H1 (cell line): ENCODE measurements around the gene LRRC3B. TPM values are rescaled to one million over a fixed set of nuclear protein-coding genes. Genes with fewer than 3 reads are reported as not detected.

Source experiments
- CTCF ChIA-PET: fragments of 300-600 bp; sonication (Branson Sonifier 250); formaldehyde crosslinking; loops from one replicate; lab custom pipeline; 2021; ENCODE audit not compliant: partially characterized antibody; lab: Charles Lee
- POLR2A ChIA-PET: fragments of 300-600 bp; sonication (Branson Sonifier 250); formaldehyde crosslinking; loops from one replicate; lab custom pipeline; 2021; ENCODE audit warnings: inconsistent platforms; ENCODE audit not compliant: partially characterized antibody; lab: Charles Lee
- DNase-seq, 2 experiments: peaks; one replicate each; pipeline versions ENCODE4 v3.0.0 to v3.0.0-alpha.2; 2010 to 2022; ENCODE audit warnings: low spot score in 2 of 2, low read depth in 1 of 2, mixed read lengths in 1 of 2
- FAIRE-seq: peaks from 2 replicates; lab custom pipeline; 2011; peaks lifted over from hg19 to GRCh38; lab: Jason Lieb, UNC
- H2AFZ ChIP-seq: 2 replicates; pipeline ENCODE4 v1.8.1; 2012; ENCODE audit warnings: low read length, inconsistent platforms
- H2AK5ac ChIP-seq: 2 replicates; pipeline ENCODE4 v1.6.1; 2013; ENCODE audit warnings: low read depth, low read length
- H2BK120ac ChIP-seq: replicated peaks from 2 replicates; pipeline ENCODE3; 2013; ENCODE audit warnings: low read depth, low read length, inconsistent platforms
- H2BK12ac ChIP-seq: 2 replicates; pipeline ENCODE4 v1.6.1; 2013; ENCODE audit warnings: low read depth, low read length
- H2BK15ac ChIP-seq: 2 replicates; pipeline ENCODE4 v1.6.1; 2013; ENCODE audit warnings: low read length
- H2BK20ac ChIP-seq: 2 replicates; pipeline ENCODE4 v1.6.1; 2013; ENCODE audit warnings: low read length
- H2BK5ac ChIP-seq: 2 replicates; pipeline ENCODE4 v1.6.1; 2013; ENCODE audit warnings: low read depth, low read length
- H3K14ac ChIP-seq: 2 replicates; pipeline ENCODE4 v1.6.1; 2013; ENCODE audit warnings: inconsistent platforms; ENCODE audit not compliant: insufficient read length
- H3K18ac ChIP-seq: 2 replicates; pipeline ENCODE4 v1.6.1; 2013; ENCODE audit warnings: low read length; ENCODE audit errors: extremely low read depth
- H3K23ac ChIP-seq: 2 replicates; pipeline ENCODE4 v1.6.1; 2013; ENCODE audit warnings: inconsistent platforms; ENCODE audit not compliant: insufficient read length
- H3K23me2 ChIP-seq: 2 replicates; pipeline ENCODE4 v1.6.1; 2013; ENCODE audit warnings: low read depth, low read length
- H3K27ac ChIP-seq: 2 replicates; pipeline ENCODE4 v1.6.1; 2011; ENCODE audit warnings: low read depth, low read length, inconsistent platforms
- H3K27me3 ChIP-seq, 4 experiments: replicated peaks in 1 of 4; 1 replicate in 1 of 4; 2 replicates in 3 of 4; pipeline versions ENCODE4 v1.6.1 to v1.8.1; 2011 to 2013; ENCODE audit warnings: low read length in 3 of 4, mild to moderate bottlenecking in 3 of 4, inconsistent platforms in 2 of 4, mixed read lengths in 2 of 4, moderate library complexity in 1 of 4; ENCODE audit not compliant: control insufficient read depth in 3 of 4, insufficient read depth in 3 of 4; ENCODE audit errors: extremely low read depth in 1 of 4
- H3K36me3 ChIP-seq, 4 experiments: 2 replicates each; pipeline versions ENCODE4 v1.6.1 to v1.8.1; 2011 to 2013; ENCODE audit warnings: mild to moderate bottlenecking in 4 of 4, low read length in 3 of 4, moderate library complexity in 2 of 4, control low read depth in 1 of 4, inconsistent platforms in 1 of 4; ENCODE audit not compliant: insufficient read depth in 4 of 4, control insufficient read depth in 2 of 4
- H3K4ac ChIP-seq: replicated peaks from 2 replicates; pipeline ENCODE3; 2013; ENCODE audit warnings: low read length, low read depth, mixed read lengths, inconsistent platforms; ENCODE audit not compliant: insufficient read length
- H3K4me1 ChIP-seq, 4 experiments: replicated peaks in 1 of 4; 1 replicate in 1 of 4; 2 replicates in 3 of 4; pipeline versions ENCODE4 v1.6.1 to v1.8.1; 2011 to 2013; ENCODE audit warnings: low read length in 3 of 4, inconsistent platforms in 2 of 4, mixed read lengths in 1 of 4; ENCODE audit not compliant: insufficient read depth in 4 of 4, control insufficient read depth in 3 of 4
- H3K4me2 ChIP-seq, 2 experiments: 2 replicates each; pipeline versions ENCODE4 v1.6.1 to v1.8.1; 2011 to 2013; ENCODE audit warnings: low read depth in 2 of 2, low read length in 2 of 2, control low read depth in 1 of 2, inconsistent platforms in 1 of 2, mild to moderate bottlenecking in 1 of 2; ENCODE audit not compliant: insufficient read depth in 1 of 2
- H3K4me3 ChIP-seq, 4 experiments: fragments of 200-600, 300-600 bp in 1 of 4; sonication (generic), shearing (Covaris generic), sonication (Bioruptor Twin) in 1 of 4; 2 replicates each; pipeline versions ENCODE4 v1.5.1 to v1.8.1; 2011 to 2016; ENCODE audit warnings: low read length in 4 of 4, low read depth in 3 of 4, control low read depth in 2 of 4, inconsistent platforms in 2 of 4, mild to moderate bottlenecking in 2 of 4, mixed read lengths in 1 of 4, moderate library complexity in 1 of 4; ENCODE audit not compliant: insufficient read depth in 2 of 4; ENCODE audit errors: extremely low read depth in 1 of 4
- H3K56ac ChIP-seq: replicated peaks from 2 replicates; pipeline ENCODE3; 2013; ENCODE audit warnings: low read depth, mild to moderate bottlenecking, mixed read lengths, low read length, inconsistent platforms; ENCODE audit not compliant: insufficient read length
- H3K79me1 ChIP-seq: 2 replicates; pipeline ENCODE4 v1.6.1; 2013; ENCODE audit warnings: low read depth, low read length, control low read depth
- H3K79me2 ChIP-seq, 2 experiments: 2 replicates each; pipeline versions ENCODE4 v1.6.1 to v1.8.1; 2012 to 2013; ENCODE audit warnings: low read length in 2 of 2, mild to moderate bottlenecking in 2 of 2, inconsistent platforms in 1 of 2; ENCODE audit not compliant: insufficient read depth in 2 of 2, control insufficient read depth in 1 of 2
- H3K9ac ChIP-seq, 4 experiments: replicated peaks in 1 of 4; 1 replicate in 1 of 4; 2 replicates in 3 of 4; pipeline versions ENCODE4 v1.6.1 to v1.8.1; 2011 to 2013; ENCODE audit warnings: low read depth in 3 of 4, low read length in 3 of 4, control low read depth in 2 of 4, mild to moderate bottlenecking in 2 of 4, moderate library complexity in 2 of 4, inconsistent platforms in 1 of 4; ENCODE audit errors: extremely low read depth in 1 of 4
- H3K9me3 ChIP-seq, 2 experiments: 2 replicates each; pipeline versions ENCODE4 v1.6.1 to v1.8.1; 2012 to 2013; ENCODE audit warnings: mild to moderate bottlenecking in 2 of 2, moderate library complexity in 2 of 2, control low read depth in 1 of 2, inconsistent platforms in 1 of 2, low read depth in 1 of 2, low read length in 1 of 2, mixed read lengths in 1 of 2; ENCODE audit not compliant: insufficient read depth in 2 of 2
- H4K20me1 ChIP-seq, 2 experiments: replicated peaks in 1 of 2; 2 replicates each; pipeline versions ENCODE3 to v1.8.1; 2011 to 2013; ENCODE audit warnings: inconsistent platforms in 2 of 2, low read length in 2 of 2, mild to moderate bottlenecking in 1 of 2; ENCODE audit not compliant: insufficient read depth in 2 of 2, control insufficient read depth in 1 of 2
- H4K5ac ChIP-seq: 2 replicates; pipeline ENCODE4 v1.6.1; 2013; ENCODE audit warnings: low read length, low read depth, mixed read lengths, inconsistent platforms; ENCODE audit not compliant: insufficient read length
- H4K8ac ChIP-seq: 2 replicates; pipeline ENCODE4 v1.8.0; 2013; ENCODE audit warnings: mild to moderate bottlenecking, moderate library complexity, low read length, inconsistent platforms; ENCODE audit not compliant: insufficient read depth; ENCODE audit errors: extremely low read depth
- H4K91ac ChIP-seq: replicated peaks from 2 replicates; pipeline ENCODE3; 2013; ENCODE audit warnings: low read length, mixed read lengths, inconsistent platforms; ENCODE audit not compliant: insufficient read length
- JUN ChIP-seq: IDR thresholded peaks from 2 replicates; pipeline ENCODE4 v1.6.1; 2011; ENCODE audit warnings: low read depth, mild to moderate bottlenecking, improper control_type of control experiment, low read length
- KDM1A ChIP-seq: fragments of 200-600, 300-600 bp; sonication (generic); IDR thresholded peaks from 2 replicates; pipeline ENCODE4 v1.7.1; 2016; ENCODE audit warnings: mild to moderate bottlenecking, low read length, borderline replicate concordance
- NRF1 ChIP-seq: IDR thresholded peaks from 2 replicates; pipeline ENCODE4 v1.6.1; 2011; ENCODE audit warnings: mild to moderate bottlenecking, low read depth, low read length, improper control_type of control experiment
- POLR2A ChIP-seq, 2 experiments: IDR thresholded peaks; 1 replicate in 1 of 2; 2 replicates in 1 of 2; pipeline ENCODE4 v1.6.1; 2011; ENCODE audit warnings: low read depth in 2 of 2, low read length in 2 of 2, mild to moderate bottlenecking in 2 of 2; ENCODE audit errors: control extremely low read depth in 1 of 2
- RNF2 ChIP-seq: fragments of 200-900, 300-1000 bp; sonication (generic); IDR thresholded peaks from 2 replicates; pipeline ENCODE4 v1.7.1; 2016; ENCODE audit warnings: borderline replicate concordance, low read depth, mild to moderate bottlenecking, antibody characterized with exemption, low read length; ENCODE audit not compliant: poor library complexity, severe bottlenecking; ENCODE audit errors: missing control alignments
- SAP30 ChIP-seq: fragments of 300-600 bp; sonication (generic); IDR thresholded peaks from 2 replicates; pipeline ENCODE4 v1.7.1; 2012; ENCODE audit warnings: low read length, moderate library complexity, mild to moderate bottlenecking, inconsistent platforms; ENCODE audit not compliant: insufficient read depth, insufficient replicate concordance
- SIRT6 ChIP-seq: IDR thresholded peaks from one replicate; pipeline ENCODE4 v1.7.1; 2012; ENCODE audit warnings: low read length, inconsistent platforms
- SP1 ChIP-seq: IDR thresholded peaks from 2 replicates; pipeline ENCODE4 v1.6.1; 2011; ENCODE audit warnings: low read depth, low read length
- TAF1 ChIP-seq: IDR thresholded peaks from 2 replicates; pipeline ENCODE4 v1.6.1; 2011; ENCODE audit warnings: mild to moderate bottlenecking, low read depth, low read length
- TAF7 ChIP-seq: optimal IDR thresholded peaks from 2 replicates; pipeline ENCODE3; 2011; ENCODE audit warnings: low read depth, mild to moderate bottlenecking, inconsistent platforms, low read length, moderate library complexity, borderline replicate concordance
- TBP ChIP-seq: IDR thresholded peaks from 2 replicates; pipeline ENCODE4 v1.6.1; 2011; ENCODE audit warnings: low read depth, low read length, improper control_type of control experiment
- polyA plus RNA-seq, 7 experiments: library from polyadenylated mRNA; depleted of rRNA in 3 of 7; stranded (reverse) in 5 of 7; unstranded in 2 of 7; fragments of >200 nt in 5 of 7; fragments of 200-250 nt in 2 of 7; gene quantifications; 1 replicate in 5 of 7; 2 replicates in 1 of 7; 4 replicates in 1 of 7; pipeline versions ENCODE4 v1.2.1 to v1.2.3, GENCODE V29; 2011 to 2013; ENCODE audit warnings: missing spikeins in 2 of 7, mixed read lengths in 2 of 7
- total RNA-seq: library from RNA; stranded (reverse); fragmentation: NEBNext Ultra II Directional; extraction: Animal tissue kit (Norgen Biotek cat#: 25700); gene quantifications from 2 replicates; pipeline ENCODE4 v1.2.1, GENCODE V29; 2021
- TF ChIP-seq, protein P1 (sequence below): IDR thresholded peaks from 2 replicates; pipeline ENCODE4 v1.6.1; 2011; ENCODE audit warnings: low read length, improper control_type of control experiment
- TF ChIP-seq, protein P2 (sequence below): IDR thresholded peaks from 2 replicates; pipeline ENCODE4 v1.6.1; 2012; ENCODE audit warnings: inconsistent platforms

The LRRC3B gene
- total and polyA plus RNA-seq, 2 of the 8 experiments (the other 6 are each of a cell fraction or from before 2014, with no cell fraction given) = 1.6 to 3.1 TPM

DNA sequence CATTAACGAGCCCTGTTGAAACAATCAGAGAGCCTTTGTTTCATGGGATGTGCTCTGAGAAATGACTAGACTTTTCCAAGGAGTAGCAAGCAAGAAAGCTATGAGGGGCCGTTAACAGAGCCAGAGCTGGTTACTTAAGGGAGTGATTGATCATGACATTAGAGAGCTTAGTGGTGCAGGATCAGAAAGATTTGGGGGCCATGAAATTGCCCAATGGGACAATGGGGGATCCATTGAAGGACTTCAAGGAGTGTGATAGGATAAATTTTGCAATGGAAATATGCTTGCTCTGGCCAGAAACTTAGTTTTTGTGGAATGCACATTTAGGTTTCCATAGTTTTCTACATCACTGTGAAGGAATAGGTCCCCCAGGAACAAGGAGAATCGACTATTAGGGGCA lies 45.6 kb downstream of the LRRC3B start (continued):
- no peak for TF ChIP-seq TBP

DNA sequence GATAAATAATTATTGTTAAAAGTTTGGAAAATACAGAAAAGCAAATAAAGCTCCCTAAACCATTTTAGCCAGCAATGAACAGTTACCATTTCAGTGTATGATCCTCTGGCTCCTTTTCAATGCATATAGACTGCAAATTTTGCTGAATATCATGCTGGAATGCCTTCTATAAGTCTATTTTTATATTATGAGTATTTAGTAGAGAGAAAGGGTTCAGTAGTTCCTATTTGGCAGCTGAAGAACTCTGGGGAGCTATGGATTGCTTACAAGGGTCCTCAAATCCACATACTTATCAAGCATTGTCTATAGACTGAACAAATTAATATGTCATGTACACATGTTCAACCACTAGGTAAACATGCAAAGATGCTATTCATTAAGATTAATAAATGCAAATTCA lies 46.1 kb downstream of the LRRC3B start:
- CTCF ChIA-PET = interaction anchor here (1.0 kb wide), 1 partner anchor 42 kb away, joined by 3 read pairs; no protein-coding TSS in a partner anchor
- no peak overlapping the region for H3K14ac ChIP-seq
- H3K4me1 ChIP-seq = no peaks in the 10 kb centered on the region
- POLR2A ChIA-PET = no interaction called here
- no peaks in the 10 kb centered on the region for H3K79me1 ChIP-seq
- no peak overlapping the region for H2AFZ ChIP-seq
- no peak overlapping the region for H3K56ac ChIP-seq
- H3K9me3 ChIP-seq = no peaks in the 10 kb centered on the region
- no peak overlapping the region for H2BK120ac ChIP-seq
- H3K23me2 ChIP-seq = no peaks in the 10 kb centered on the region; the same call in 1 of the 2 replicates
- H3K9ac ChIP-seq = no peak overlapping the region
- no peak overlapping the region for H4K91ac ChIP-seq
- H2BK20ac ChIP-seq = no peak overlapping the region
- H2BK12ac ChIP-seq = no peak overlapping the region
- no peak overlapping the region for H2AK5ac ChIP-seq
- H3K36me3 ChIP-seq = no peaks in the 10 kb centered on the region
- H4K8ac ChIP-seq = no peak overlapping the region
- no peak overlapping the region for H4K5ac ChIP-seq
- no peaks in the 10 kb centered on the region for H3K79me2 ChIP-seq
- H2BK5ac ChIP-seq = no peak overlapping the region
- no peak overlapping the region for H3K4ac ChIP-seq
- H2BK15ac ChIP-seq = no peak overlapping the region
- no peak overlapping the region for H3K4me3 ChIP-seq
- H3K27me3 ChIP-seq = peaks cover 0 to 1% (median 0%) of the 10 kb centered on the region in 4 experiments; a peak in 1 of 7 replicates
- H3K4me2 ChIP-seq = no peak overlapping the region
- TF ChIP-seq JUN = no peak
- no peak for TF ChIP-seq KDM1A
- TF ChIP-seq, protein P1, sequence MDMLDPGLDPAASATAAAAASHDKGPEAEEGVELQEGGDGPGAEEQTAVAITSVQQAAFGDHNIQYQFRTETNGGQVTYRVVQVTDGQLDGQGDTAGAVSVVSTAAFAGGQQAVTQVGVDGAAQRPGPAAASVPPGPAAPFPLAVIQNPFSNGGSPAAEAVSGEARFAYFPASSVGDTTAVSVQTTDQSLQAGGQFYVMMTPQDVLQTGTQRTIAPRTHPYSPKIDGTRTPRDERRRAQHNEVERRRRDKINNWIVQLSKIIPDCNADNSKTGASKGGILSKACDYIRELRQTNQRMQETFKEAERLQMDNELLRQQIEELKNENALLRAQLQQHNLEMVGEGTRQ = no peak
- TF ChIP-seq SAP30 = no peak
- TF ChIP-seq POLR2A (IDR thresholded peaks at IDR 0.05; ENCODE audit: control extremely low read depth in 1 of 2, low read depth in 2 of 2, low read length in 2 of 2) = no peak
- TF ChIP-seq RNF2 = no peak
- TF ChIP-seq, protein P2, sequence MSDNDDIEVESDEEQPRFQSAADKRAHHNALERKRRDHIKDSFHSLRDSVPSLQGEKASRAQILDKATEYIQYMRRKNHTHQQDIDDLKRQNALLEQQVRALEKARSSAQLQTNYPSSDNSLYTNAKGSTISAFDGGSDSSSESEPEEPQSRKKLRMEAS = no peak
- TF ChIP-seq TAF1 = no peak
- no peak for TF ChIP-seq SP1
- TF ChIP-seq SIRT6 = no peak
- TF ChIP-seq TAF7 = no peak
- TF ChIP-seq NRF1 = no peak
- H4K20me1 ChIP-seq = no peaks in the 10 kb centered on the region
- H3K18ac ChIP-seq = no peak overlapping the region
- FAIRE-seq (no peak), DNase-seq (no peak)
- H3K27ac ChIP-seq = no peak overlapping the region
- no peak overlapping the region for H3K23ac ChIP-seq
